ENCODE data around the gene PEX10.
A peak's percentile ranks its signal among the peaks of the same experiment; 100 is the strongest.
"Not testable (repeated sequence)": the region's sequence is repeated elsewhere in the genome, so short reads cannot be mapped to it uniquely, and the experiment has no call there.

Gene PEX10

GRCh38 chr1:2442661-2443060 lies 30.3 kb upstream of the PEX10 start:
- DNase-seq: no peak

GRCh38 chr1:2441746-2442145 lies 29.4 kb upstream of the PEX10 start:
- DNase-seq: no peak

- not testable (repeated sequence) for DNase-seq
These were observed 28.0 kb upstream of the PEX10 start for GRCh38 chr1:2440346-2440745.

- no peak for DNase-seq
These were observed 27.0 kb upstream of the PEX10 start for GRCh38 chr1:2439369-2439768.

GRCh38 chr1:2438641-2439040 lies 26.3 kb upstream of the PEX10 start:
- no peak for DNase-seq

- DNase-seq: no peak
These were observed 25.7 kb upstream of the PEX10 start for GRCh38 chr1:2438038-2438437.

GRCh38 chr1:2437617-2438016 lies 25.3 kb upstream of the PEX10 start:
- no peak for DNase-seq

- no peak for DNase-seq
These were observed 24.5 kb upstream of the PEX10 start for GRCh38 chr1:2436876-2437275.

- DNase-seq: no peak
These were observed 23.5 kb upstream of the PEX10 start for GRCh38 chr1:2435746-2436355.

- no peak for DNase-seq
These were observed 22.7 kb upstream of the PEX10 start for GRCh38 chr1:2435091-2435490.

GRCh38 chr1:2433936-2434655 lies 21.7 kb upstream of the PEX10 start:
- DNase-seq: no peak

GRCh38 chr1:2433196-2433595 lies 20.8 kb upstream of the PEX10 start:
- no peak for DNase-seq

- DNase-seq: no peak
These were observed 20.1 kb upstream of the PEX10 start for GRCh38 chr1:2432441-2432844.

GRCh38 chr1:2431518-2431917 lies 19.2 kb upstream of the PEX10 start:
- no peak for DNase-seq

GRCh38 chr1:2431103-2431502 lies 18.7 kb upstream of the PEX10 start:
- no peak for DNase-seq

- DNase-seq: no peak
These were observed 18.2 kb upstream of the PEX10 start for GRCh38 chr1:2430592-2430973.

GRCh38 chr1:2429780-2430591 lies 17.6 kb upstream of the PEX10 start:
- DNase-seq: peak; percentile 26

GRCh38 chr1:2428490-2428889 lies 16.1 kb upstream of the PEX10 start:
- no peak for DNase-seq

GRCh38 chr1:2427976-2428375 lies 15.6 kb upstream of the PEX10 start:
- no peak for DNase-seq

GRCh38 chr1:2427051-2427450 lies 14.7 kb upstream of the PEX10 start:
- DNase-seq: no peak

GRCh38 chr1:2426540-2426939 lies 14.2 kb upstream of the PEX10 start:
- no peak for DNase-seq

- no peak for DNase-seq
These were observed 13.5 kb upstream of the PEX10 start for GRCh38 chr1:2425892-2426291.

- DNase-seq: no peak
These were observed 10.2 kb upstream of the PEX10 start for GRCh38 chr1:2422523-2422922.

- no peak for DNase-seq
These were observed 7.1 kb upstream of the PEX10 start for GRCh38 chr1:2419416-2419815.
